C4-2B (cell line): ENCODE data around the gene ZNF367.

Experiments
- ZFX ChIP-seq: fragments of 450-650 bp; IDR thresholded peaks from 2 replicates; pipeline ENCODE4 v1.6.1; 2017
- TF ChIP-seq, protein P1 (sequence below): fragments of 450-650 bp; conservative IDR thresholded peaks from 2 replicates; pipeline ENCODE4 v1.5.1; 2017; ENCODE audit warnings: mild to moderate bottlenecking

DNA sequence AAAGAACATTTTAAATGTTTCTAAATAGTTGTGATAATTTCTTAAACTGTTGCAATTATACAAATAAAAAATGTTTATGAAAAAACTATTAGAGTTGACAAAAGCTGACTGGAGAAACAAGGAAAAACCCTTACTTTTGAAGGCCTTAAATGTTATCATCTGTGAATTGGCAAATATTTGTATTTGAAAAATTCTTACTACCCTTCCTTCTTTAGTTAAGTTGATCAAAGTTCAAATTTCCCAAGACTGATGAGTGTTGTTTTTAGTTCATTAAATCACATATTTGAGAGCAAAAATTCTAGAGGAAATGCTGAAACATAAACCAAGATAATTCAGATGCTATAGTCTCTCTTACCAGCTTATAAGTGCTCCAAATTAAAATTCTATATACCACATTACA, 32.0 kb downstream of the ZNF367 start:
- TF ChIP-seq, protein P1, sequence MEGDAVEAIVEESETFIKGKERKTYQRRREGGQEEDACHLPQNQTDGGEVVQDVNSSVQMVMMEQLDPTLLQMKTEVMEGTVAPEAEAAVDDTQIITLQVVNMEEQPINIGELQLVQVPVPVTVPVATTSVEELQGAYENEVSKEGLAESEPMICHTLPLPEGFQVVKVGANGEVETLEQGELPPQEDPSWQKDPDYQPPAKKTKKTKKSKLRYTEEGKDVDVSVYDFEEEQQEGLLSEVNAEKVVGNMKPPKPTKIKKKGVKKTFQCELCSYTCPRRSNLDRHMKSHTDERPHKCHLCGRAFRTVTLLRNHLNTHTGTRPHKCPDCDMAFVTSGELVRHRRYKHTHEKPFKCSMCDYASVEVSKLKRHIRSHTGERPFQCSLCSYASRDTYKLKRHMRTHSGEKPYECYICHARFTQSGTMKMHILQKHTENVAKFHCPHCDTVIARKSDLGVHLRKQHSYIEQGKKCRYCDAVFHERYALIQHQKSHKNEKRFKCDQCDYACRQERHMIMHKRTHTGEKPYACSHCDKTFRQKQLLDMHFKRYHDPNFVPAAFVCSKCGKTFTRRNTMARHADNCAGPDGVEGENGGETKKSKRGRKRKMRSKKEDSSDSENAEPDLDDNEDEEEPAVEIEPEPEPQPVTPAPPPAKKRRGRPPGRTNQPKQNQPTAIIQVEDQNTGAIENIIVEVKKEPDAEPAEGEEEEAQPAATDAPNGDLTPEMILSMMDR, result no peak
- no peak for TF ChIP-seq ZFX
